HL-60 (cell line): Measurements from ENCODE around the gene PPP3CA.

Experiments
- CTCF ChIP-seq: IDR thresholded peaks from one replicate; pipeline ENCODE4 v1.5.1; 2011; ENCODE audit warnings: low read length, control low read depth, inconsistent platforms; ENCODE audit not compliant: insufficient read depth
- POLR2AphosphoS5 ChIP-seq: IDR thresholded peaks from 2 replicates; pipeline ENCODE4 v1.6.1; 2012; ENCODE audit warnings: low read depth
- REST ChIP-seq: IDR thresholded peaks from 2 replicates; pipeline ENCODE4 v1.6.1; 2012; ENCODE audit warnings: low read depth; ENCODE audit not compliant: insufficient replicate concordance

- TF ChIP-seq CTCF (no peak), REST (no peak), POLR2AphosphoS5 (no peak)
Measured at GRCh38 chr4:101367201-101367600, 19.9 kb upstream of the PPP3CA start.
